Activated CD4-positive, alpha-beta memory T cell treated with anti-CD3 and anti-CD28 coated beads for 36 hours (primary cell): Measurements from ENCODE around the gene AMOTL1. TPM values are rescaled to one million over a fixed set of nuclear protein-coding genes. Genes with fewer than 3 reads are reported as not detected.

Source experiments
- CTCF ChIA-PET: fragments of 350-600 bp; sonication (Branson Sonifier 250); formaldehyde crosslinking; loops from one replicate; lab custom pipeline; 2021; ENCODE audit warnings: antibody characterized with exemption, inconsistent platforms; lab: Charles Lee
- POLR2A ChIA-PET: fragments of 350-600 bp; sonication (Branson Sonifier 250); formaldehyde crosslinking; loops from one replicate; lab custom pipeline; 2021; ENCODE audit warnings: antibody characterized with exemption; lab: Charles Lee
- DNase-seq: peaks from one replicate; pipeline ENCODE4 v3.0.0-alpha.2; 2020
- H3K27ac Mint-ChIP-seq: one replicate; pipeline ENCODE4 v1.8.0; 2021; ENCODE audit warnings: mixed read lengths
- H3K27me3 Mint-ChIP-seq: one replicate; pipeline ENCODE4 v1.8.0; 2021; ENCODE audit warnings: mixed read lengths
- H3K36me3 Mint-ChIP-seq: one replicate; pipeline ENCODE4 v1.8.0; 2021; ENCODE audit warnings: mixed read lengths
- H3K4me1 Mint-ChIP-seq: one replicate; pipeline ENCODE4 v1.8.0; 2021; ENCODE audit warnings: low read depth, mixed read lengths
- H3K4me3 Mint-ChIP-seq: one replicate; pipeline ENCODE4 v1.8.0; 2021; ENCODE audit warnings: mild to moderate bottlenecking, mixed read lengths
- H3K9me3 Mint-ChIP-seq: one replicate; pipeline ENCODE4 v1.8.0; 2021; ENCODE audit warnings: mixed read lengths
- intact Hi-C: fragments of 100-400 bp; cut with micrococcal nuclease; formaldehyde crosslinking; loops from one replicate; pipeline ENCODE4 v1.15.1; 2023
- total RNA-seq, 2 experiments: library from RNA; stranded (reverse); gene quantifications; one replicate each; pipeline ENCODE4 v1.2.3, GENCODE V29; 2021

AMOTL1 gene, protein sequence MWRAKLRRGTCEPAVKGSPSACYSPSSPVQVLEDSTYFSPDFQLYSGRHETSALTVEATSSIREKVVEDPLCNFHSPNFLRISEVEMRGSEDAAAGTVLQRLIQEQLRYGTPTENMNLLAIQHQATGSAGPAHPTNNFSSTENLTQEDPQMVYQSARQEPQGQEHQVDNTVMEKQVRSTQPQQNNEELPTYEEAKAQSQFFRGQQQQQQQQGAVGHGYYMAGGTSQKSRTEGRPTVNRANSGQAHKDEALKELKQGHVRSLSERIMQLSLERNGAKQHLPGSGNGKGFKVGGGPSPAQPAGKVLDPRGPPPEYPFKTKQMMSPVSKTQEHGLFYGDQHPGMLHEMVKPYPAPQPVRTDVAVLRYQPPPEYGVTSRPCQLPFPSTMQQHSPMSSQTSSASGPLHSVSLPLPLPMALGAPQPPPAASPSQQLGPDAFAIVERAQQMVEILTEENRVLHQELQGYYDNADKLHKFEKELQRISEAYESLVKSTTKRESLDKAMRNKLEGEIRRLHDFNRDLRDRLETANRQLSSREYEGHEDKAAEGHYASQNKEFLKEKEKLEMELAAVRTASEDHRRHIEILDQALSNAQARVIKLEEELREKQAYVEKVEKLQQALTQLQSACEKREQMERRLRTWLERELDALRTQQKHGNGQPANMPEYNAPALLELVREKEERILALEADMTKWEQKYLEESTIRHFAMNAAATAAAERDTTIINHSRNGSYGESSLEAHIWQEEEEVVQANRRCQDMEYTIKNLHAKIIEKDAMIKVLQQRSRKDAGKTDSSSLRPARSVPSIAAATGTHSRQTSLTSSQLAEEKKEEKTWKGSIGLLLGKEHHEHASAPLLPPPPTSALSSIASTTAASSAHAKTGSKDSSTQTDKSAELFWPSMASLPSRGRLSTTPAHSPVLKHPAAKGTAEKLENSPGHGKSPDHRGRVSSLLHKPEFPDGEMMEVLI
- under 1 TPM; 0.24 to 0.31 TPM for total RNA-seq

DNA sequence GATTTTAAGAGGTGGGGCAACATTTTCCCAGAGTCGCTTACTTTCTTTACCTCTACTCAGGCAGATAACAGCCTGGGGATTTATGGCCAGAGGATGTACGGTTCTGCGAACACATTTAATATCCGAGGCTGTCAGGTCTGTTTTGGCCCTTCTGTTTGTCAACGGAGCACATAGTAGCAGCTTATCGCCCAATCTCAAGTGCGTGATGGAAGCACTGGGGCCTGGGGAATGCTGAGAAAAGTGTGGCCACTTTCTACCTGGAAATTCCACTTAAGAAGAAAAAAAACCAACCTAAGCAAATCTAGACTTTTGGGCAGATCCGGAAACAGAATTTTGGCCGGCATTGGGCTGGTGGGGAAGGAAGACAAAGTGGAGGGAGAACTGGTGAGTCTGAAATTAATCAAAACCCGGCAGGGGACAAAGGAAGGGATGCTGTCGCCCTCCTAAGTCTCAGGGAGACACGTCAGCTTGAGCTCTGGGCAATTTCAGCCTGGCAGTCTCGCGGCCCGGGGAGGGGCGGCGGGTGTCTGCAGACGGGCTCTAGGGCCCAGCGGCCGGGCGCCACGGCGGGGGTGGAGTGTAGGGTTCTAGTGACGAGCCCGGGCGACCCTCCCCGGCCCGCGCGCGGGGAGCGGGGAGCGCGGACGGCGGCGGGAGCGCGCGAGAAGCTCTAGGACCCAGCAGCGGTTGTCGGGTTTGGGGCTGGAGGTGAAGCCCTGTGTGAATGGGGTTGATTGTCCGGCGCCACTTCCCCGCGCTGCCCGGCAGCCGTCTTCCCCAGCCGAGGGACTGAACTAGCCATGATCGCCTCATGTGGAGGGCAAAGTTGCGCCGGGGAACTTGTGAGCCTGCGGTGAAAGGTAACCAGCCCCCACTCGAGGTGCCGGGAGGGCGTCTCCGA lies at the start of gene AMOTL1:
AMOTL1 (plus strand) TSS at position 656 of the 901 bp plus-strand sequence; CDS start at position 812, 156 bp downstream.
- DNase-seq = peak; percentile 34
- CTCF ChIA-PET = no interaction called here
- peaks cover 42% of the 10 kb centered on the region for H3K27me3 Mint-ChIP-seq
- H3K9me3 Mint-ChIP-seq = no peaks in the 10 kb centered on the region
- POLR2A ChIA-PET = no interaction called here
- H3K27ac Mint-ChIP-seq = no peak within 1 kb of the TSS
- H3K4me3 Mint-ChIP-seq = peak within 1 kb of the TSS; percentile 55
- intact Hi-C loops = loop anchor here (10.0 kb wide), 1 partner anchor 253 kb away; the partner anchor contains the start of gene C11orf97
- no peaks in the 10 kb centered on the region for H3K36me3 Mint-ChIP-seq
- peaks cover 8% of the 10 kb centered on the region for H3K4me1 Mint-ChIP-seq

GRCh38 chr11:94719876-94720275 lies 48.3 kb upstream of the AMOTL1 start:
- Mint-ChIP-seq H3K9me3 (no peaks in the 10 kb centered on the region), H3K27me3 (peaks cover 14% of the 10 kb centered on the region), H3K36me3 (no peaks in the 10 kb centered on the region), H3K4me3 (no peak overlapping the region), H3K27ac (no peak overlapping the region), H3K4me1 (no peaks in the 10 kb centered on the region)
- DNase-seq = no peak
- intact Hi-C loops = no loop called here
- POLR2A ChIA-PET = no interaction called here
- CTCF ChIA-PET = no interaction called here

DNA sequence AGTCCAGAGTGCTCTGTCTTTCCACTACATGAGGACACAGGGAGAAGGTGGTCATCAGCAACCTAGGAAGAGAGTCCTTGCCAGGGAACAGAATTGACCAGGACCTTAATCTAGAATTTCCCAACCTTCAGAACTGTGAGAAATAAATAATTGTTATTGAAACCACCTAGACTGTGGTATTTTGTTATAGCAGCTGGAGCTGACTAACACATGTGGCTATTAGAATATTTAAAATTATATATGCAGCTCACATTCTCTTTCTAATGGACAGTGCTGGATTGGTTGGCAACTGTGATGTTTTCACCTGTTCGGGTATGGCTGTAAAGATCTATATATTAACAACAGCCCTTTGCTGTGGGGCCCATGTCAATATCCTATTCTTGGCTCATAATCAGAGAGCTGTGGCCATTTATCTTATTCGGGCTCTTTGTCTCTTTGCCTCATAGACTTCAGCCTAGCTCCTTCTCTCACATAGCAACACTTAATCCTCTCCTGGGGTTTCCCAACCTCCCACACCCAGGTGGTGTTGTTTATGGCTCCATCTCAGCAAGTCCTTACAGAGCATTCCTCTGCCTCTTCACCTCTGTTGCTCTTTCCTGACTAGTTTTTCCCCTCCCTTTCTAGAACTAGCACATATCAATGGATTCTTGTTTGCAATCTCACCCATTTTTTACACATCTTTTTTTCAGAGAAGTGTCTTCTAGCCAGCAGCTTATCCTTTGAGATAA lies 46.4 kb upstream of the AMOTL1 start:
- Mint-ChIP-seq H3K27ac (no peak overlapping the region), H3K27me3 (peaks cover 9% of the 10 kb centered on the region), H3K4me1 (no peaks in the 10 kb centered on the region), H3K9me3 (no peaks in the 10 kb centered on the region), H3K4me3 (no peak overlapping the region), H3K36me3 (no peaks in the 10 kb centered on the region)
- no peak for DNase-seq
- ChIA-PET POLR2A (no interaction called here), CTCF (no interaction called here)
- intact Hi-C loops = no loop called here

DNA sequence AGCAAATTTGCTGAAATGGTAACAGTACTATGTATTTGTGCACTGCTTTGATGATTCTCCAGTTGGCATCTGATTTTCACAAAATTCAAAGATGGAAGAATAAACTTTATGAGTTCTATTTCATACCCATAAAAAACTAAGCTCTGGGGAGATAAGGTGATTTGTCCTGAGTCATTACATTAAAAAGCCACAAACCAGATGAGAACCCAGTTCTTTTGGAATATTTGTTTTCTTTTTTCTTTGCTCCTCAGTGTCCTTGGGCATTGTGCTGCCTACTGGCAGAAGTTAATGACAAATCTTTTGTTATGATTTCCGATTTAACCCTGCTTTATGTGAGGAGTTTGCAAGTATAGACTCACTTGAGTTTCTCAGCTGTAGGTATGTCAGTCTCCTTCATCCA lies 45.4 kb upstream of the AMOTL1 start:
- no peak for DNase-seq
- CTCF ChIA-PET = no interaction called here
- Mint-ChIP-seq H3K9me3 (no peaks in the 10 kb centered on the region), H3K4me1 (no peaks in the 10 kb centered on the region), H3K36me3 (no peaks in the 10 kb centered on the region), H3K4me3 (no peak overlapping the region), H3K27me3 (peaks cover 9% of the 10 kb centered on the region), H3K27ac (no peak overlapping the region)
- intact Hi-C loops = no loop called here
- POLR2A ChIA-PET = no interaction called here

DNA sequence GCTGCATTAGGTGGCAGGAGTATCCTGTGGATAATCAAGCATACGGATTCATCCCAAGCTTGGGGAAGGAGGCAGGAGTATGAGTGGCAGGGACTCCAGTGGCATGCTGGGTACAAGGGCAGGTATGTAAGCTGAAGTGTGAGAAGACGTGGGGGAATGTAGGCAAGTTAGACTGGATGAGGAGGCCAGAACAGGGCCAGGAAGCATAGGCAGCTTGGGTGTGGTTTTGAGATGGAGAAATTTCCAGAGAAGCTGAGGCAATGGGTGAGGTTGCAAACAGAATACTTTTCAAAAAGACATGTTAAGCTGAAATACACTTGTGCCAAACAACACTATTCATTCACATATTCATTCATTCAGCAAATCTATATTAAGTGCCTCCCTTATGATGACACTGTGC lies 43.1 kb upstream of the AMOTL1 start:
- Mint-ChIP-seq H3K4me3 (no peak overlapping the region), H3K4me1 (no peaks in the 10 kb centered on the region), H3K36me3 (no peaks in the 10 kb centered on the region), H3K9me3 (no peaks in the 10 kb centered on the region), H3K27me3 (peaks cover 10% of the 10 kb centered on the region), H3K27ac (no peak overlapping the region)
- ChIA-PET POLR2A (no interaction called here), CTCF (interaction anchor here (1.7 kb wide), 1 partner anchor 172 kb away, joined by 6 read pairs; no protein-coding TSS in a partner anchor)
- DNase-seq = no peak
- intact Hi-C loops = no loop called here

GRCh38 chr11:94727819-94728218 lies 40.3 kb upstream of the AMOTL1 start:
- Mint-ChIP-seq H3K27me3 (peaks cover 7% of the 10 kb centered on the region), H3K9me3 (no peaks in the 10 kb centered on the region), H3K4me1 (no peaks in the 10 kb centered on the region), H3K4me3 (no peak overlapping the region), H3K27ac (no peak overlapping the region), H3K36me3 (no peaks in the 10 kb centered on the region)
- POLR2A ChIA-PET = no interaction called here
- no peak for DNase-seq
- intact Hi-C loops = no loop called here
- CTCF ChIA-PET = no interaction called here

DNA sequence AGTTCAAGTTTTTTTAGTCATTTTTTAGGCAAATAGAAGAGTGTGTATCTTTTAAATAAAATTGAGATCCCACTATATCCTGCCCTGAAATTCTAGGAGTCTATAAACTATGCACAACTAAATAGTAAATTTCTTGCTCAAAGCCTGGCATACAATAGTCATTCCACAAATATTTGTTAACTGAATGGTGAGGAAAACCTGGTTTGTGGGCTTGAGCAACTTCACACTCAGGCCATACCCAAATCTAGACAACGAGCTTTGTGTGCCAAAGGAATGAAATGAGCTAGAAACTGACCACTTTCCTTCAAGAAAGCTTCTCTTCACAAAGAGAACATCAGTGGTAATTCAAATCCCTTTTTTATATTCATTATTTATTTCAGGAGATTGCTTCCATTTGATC lies 39.6 kb upstream of the AMOTL1 start:
- Mint-ChIP-seq H3K4me3 (no peak overlapping the region), H3K4me1 (no peaks in the 10 kb centered on the region), H3K27me3 (peaks cover 5% of the 10 kb centered on the region), H3K36me3 (no peaks in the 10 kb centered on the region), H3K27ac (no peak overlapping the region), H3K9me3 (no peaks in the 10 kb centered on the region)
- intact Hi-C loops = no loop called here
- no peak for DNase-seq
- CTCF ChIA-PET = no interaction called here
- POLR2A ChIA-PET = no interaction called here

- H3K4me1 Mint-ChIP-seq = no peaks in the 10 kb centered on the region
- no peak overlapping the region for H3K4me3 Mint-ChIP-seq
- no peak overlapping the region for H3K27ac Mint-ChIP-seq
- ChIA-PET CTCF (no interaction called here), POLR2A (no interaction called here)
- H3K36me3 Mint-ChIP-seq = no peaks in the 10 kb centered on the region
- peaks cover 5% of the 10 kb centered on the region for H3K27me3 Mint-ChIP-seq
- DNase-seq = no peak
- H3K9me3 Mint-ChIP-seq = no peaks in the 10 kb centered on the region
- intact Hi-C loops = no loop called here
Observed at GRCh38 chr11:94728966-94729751, 39.0 kb upstream of the AMOTL1 start.

GRCh38 chr11:94730153-94730552 lies 38.0 kb upstream of the AMOTL1 start:
- CTCF ChIA-PET = no interaction called here
- H3K27me3 Mint-ChIP-seq = peaks cover 3% of the 10 kb centered on the region
- no peaks in the 10 kb centered on the region for H3K4me1 Mint-ChIP-seq
- H3K4me3 Mint-ChIP-seq = no peak overlapping the region
- POLR2A ChIA-PET = no interaction called here
- intact Hi-C loops = no loop called here
- no peak for DNase-seq
- H3K27ac Mint-ChIP-seq = no peak overlapping the region
- no peaks in the 10 kb centered on the region for H3K9me3 Mint-ChIP-seq
- no peaks in the 10 kb centered on the region for H3K36me3 Mint-ChIP-seq

GRCh38 chr11:94731880-94732601 lies 36.1 kb upstream of the AMOTL1 start:
- no peak for DNase-seq
- intact Hi-C loops = no loop called here
- H3K27me3 Mint-ChIP-seq = peaks cover 5% of the 10 kb centered on the region
- H3K9me3 Mint-ChIP-seq = no peaks in the 10 kb centered on the region
- ChIA-PET CTCF (no interaction called here), POLR2A (no interaction called here)
- no peak overlapping the region for H3K4me3 Mint-ChIP-seq
- H3K27ac Mint-ChIP-seq = no peak overlapping the region
- no peaks in the 10 kb centered on the region for H3K36me3 Mint-ChIP-seq
- no peaks in the 10 kb centered on the region for H3K4me1 Mint-ChIP-seq
